Measurements from ENCODE around the gene IRS2.
A peak's percentile ranks its signal among the peaks of the same experiment; 100 is the strongest.
"Not testable (repeated sequence)": the region's sequence is repeated elsewhere in the genome, so short reads cannot be mapped to it uniquely, and the experiment has no call there.

Gene IRS2

GRCh38 chr13:109786457-109787134 is at the start of gene IRS2:
Gene IRS2, minus strand, starts transcription at chr13:109786583. Its CDS starts 530 bp downstream, at chr13:109786053.
- DNase-seq (ENCODE audit: low read depth, low spot score) = peak; percentile 80

- DNase-seq (ENCODE audit: low read depth, low spot score) = no peak
Measured at GRCh38 chr13:109834973-109835720, 48.8 kb upstream of the IRS2 start.

DNA sequence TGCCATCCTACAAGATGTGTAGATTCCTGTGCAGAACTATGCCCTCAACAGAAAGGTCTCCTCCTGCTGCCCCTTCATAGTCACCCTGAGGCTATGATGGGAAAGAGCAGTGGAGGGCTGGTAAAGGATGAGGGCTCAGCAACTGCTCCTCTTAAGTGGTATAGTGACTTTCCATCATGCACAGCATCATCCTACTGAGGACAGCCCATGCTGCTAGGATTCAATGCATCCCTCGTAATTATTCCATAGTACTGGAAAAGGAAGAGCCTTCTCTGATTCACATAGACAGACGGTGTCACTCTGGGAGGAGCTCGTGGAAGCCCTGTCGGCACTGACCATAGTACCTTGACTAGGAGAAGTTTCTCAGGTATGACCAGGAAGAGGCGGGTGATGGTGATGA is 47.6 kb upstream of the IRS2 start:
- DNase-seq (ENCODE audit: low read depth, low spot score) = no peak

DNA sequence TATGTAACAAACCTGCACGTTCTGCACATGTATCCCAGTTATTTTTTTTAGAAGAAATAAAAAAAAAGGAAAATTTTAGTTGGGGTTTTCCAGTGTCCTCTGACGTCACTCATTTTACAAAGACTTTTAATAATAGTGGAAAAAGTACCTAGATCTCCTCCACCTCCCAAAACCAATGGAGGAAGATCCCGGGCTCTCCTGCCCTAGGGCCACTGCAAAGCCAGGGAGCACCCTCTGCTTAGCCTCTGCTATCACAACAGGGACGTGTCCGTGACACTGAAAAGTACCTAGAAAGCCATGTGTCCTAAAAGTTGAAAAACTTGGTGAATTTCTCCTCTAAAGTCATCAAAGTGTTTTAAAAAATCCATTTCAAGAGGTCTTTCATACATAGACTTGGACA is 46.7 kb upstream of the IRS2 start:
- DNase-seq (ENCODE audit: low read depth, low spot score) = no peak

GRCh38 chr13:109828591-109829316 is 42.4 kb upstream of the IRS2 start:
- not testable (repeated sequence) for DNase-seq (ENCODE audit: low read depth, low spot score)

- DNase-seq (ENCODE audit: low read depth, low spot score) = not testable (repeated sequence)
Measured at GRCh38 chr13:109823201-109823600, 36.8 kb upstream of the IRS2 start.

DNA sequence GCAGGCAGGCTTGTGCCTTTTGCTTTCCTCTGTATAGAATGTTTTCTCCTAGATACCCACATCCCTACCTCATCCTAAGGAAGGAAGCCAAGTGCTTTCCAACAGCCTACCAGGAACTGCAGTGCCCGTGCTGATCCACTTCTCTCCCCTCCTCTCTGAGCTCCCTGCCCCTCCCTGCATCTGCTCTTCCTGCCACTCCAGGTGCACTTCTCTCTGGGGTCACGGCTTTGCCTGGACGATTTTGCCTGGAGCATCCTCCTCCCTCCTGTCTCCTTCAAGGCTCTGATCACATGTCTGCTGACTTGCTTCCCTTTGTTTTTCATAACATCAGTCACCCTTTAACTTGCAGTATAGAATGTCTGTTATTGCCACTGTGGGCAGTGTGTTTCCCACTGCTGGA is 34.7 kb upstream of the IRS2 start:
- no peak for DNase-seq (ENCODE audit: low read depth, low spot score)

DNA sequence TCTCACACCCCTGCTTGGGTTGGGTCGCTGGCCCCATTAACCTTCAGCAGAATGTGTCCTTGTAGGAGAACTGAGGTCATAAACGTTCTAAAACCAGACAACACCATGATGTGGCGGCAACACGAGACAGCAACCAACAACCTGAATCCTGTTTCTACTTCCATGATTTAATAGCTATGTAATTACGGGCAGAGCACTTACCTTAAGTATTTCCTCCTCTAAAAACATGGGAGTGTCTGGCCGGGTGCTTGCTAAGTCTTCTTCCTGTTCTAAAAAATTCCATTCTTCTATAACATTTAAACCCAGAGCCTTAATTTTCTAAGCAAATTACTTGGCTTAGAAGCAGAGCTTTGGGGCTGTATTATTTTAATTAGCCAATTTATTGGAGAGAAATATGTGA is 33.5 kb upstream of the IRS2 start:
- no peak for DNase-seq (ENCODE audit: low read depth, low spot score)

DNA sequence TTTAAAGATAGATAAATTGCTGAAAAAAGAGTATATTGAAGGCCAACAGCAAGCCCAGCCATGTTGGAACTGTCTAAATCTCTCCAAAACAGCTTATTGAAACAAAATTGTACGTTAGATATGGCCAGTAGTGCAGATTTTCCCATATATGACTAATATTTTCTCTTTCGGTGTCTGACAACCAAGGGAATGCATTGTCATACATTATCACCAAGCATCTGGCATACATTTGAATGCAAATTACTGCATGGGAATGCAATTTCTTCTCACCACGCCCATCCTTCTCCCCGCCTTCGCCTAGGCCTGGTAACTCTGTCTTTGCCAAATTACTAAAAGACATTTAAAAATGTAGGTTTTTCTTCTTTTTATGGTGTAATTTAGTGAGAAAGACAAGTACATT is 32.5 kb upstream of the IRS2 start:
- DNase-seq (ENCODE audit: low read depth, low spot score) = no peak

DNA sequence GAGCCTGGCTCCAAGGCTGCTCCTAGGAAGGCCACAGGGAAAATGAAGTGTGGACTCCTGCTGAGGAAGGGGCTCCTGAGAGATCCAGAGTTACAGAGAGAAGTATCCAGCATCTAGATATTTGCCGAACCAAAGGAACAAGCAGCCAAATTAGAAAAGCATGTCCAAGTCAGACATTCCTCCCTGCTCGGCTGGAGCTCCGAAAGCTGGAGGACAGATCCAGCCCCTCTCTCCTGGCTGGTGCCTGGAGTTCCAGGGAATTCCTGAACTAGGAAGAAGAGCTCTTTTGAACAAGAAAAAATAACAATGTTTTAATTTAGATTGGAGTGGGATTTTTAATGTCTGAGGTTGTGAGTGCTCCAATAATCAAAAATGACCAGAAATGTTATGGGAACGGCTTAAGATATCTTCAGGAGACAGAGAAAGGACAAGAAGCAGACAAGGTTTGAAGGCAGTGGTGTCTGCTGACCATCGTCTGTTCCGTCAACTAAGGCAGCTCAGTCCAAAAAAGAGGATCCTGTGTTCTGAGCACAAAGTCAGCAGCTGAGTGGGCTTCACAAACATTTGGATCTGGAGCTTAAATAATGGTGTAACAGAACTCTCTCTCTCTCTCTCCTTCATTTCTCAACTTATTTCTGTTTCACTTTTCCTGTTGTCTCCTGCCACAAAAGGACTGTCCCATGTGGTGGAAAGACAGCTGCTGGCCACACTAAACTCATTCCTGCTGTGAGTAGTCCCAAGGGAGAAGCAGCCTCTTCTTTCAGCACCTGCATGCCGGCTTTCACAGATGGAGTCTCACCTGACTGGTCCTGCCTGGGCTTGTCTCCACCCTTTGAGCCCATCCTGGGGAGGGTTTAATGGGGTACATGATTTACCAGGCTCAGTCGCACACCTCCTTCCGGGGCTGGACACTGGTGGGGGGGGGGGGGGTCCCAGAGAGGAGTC is 31.5 kb upstream of the IRS2 start:
- DNase-seq (ENCODE audit: low read depth, low spot score) = no peak

- no peak for DNase-seq (ENCODE audit: low read depth, low spot score)
Measured at GRCh38 chr13:109816808-109817203, 30.4 kb upstream of the IRS2 start.

- DNase-seq (ENCODE audit: low read depth, low spot score) = no peak
Measured at GRCh38 chr13:109816112-109816807, 29.9 kb upstream of the IRS2 start.

- DNase-seq (ENCODE audit: low read depth, low spot score) = no peak
Measured at GRCh38 chr13:109815651-109816050, 29.3 kb upstream of the IRS2 start.

GRCh38 chr13:109813663-109814062 is 27.3 kb upstream of the IRS2 start:
- DNase-seq (ENCODE audit: low read depth, low spot score) = no peak

GRCh38 chr13:109812382-109812781 is 26.0 kb upstream of the IRS2 start:
- no peak for DNase-seq (ENCODE audit: low read depth, low spot score)

DNA sequence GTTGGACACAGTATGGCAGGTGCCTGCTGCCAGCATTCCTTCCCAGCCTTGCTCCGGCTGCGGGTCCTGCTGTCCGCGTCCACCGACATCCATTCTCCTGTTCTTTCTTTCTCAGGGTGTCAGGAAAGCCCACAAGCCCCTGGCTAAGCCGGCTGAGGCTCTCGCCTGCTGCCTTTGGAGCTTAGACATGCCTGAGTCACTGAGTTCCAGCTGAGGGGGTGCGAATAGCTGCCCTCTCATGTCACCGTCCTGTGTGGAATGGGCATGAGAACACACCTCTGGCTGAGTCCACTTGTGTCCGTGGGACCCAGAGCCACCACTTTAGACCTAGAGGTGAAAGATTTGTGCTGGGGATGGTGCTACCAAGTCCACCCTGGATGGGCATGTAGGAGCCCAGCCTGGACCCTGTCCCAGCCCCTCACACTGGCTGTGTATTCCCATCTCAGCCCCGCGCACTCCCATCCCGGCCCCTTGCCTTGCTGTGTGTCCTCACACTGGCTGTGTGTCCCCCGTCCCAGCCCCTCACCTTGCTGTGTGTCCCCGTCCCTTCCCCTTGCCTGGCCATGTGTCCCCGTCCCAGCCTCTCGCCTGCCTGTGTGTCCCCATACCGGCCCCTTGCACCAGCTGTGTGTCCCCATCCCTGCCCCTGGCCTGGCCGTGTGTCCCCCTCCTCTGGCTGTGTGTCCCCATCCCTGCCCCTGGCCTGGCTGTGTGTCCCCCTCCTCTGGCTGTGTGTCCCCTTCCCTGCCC is 24.6 kb upstream of the IRS2 start:
- no peak for DNase-seq (ENCODE audit: low read depth, low spot score)

DNA sequence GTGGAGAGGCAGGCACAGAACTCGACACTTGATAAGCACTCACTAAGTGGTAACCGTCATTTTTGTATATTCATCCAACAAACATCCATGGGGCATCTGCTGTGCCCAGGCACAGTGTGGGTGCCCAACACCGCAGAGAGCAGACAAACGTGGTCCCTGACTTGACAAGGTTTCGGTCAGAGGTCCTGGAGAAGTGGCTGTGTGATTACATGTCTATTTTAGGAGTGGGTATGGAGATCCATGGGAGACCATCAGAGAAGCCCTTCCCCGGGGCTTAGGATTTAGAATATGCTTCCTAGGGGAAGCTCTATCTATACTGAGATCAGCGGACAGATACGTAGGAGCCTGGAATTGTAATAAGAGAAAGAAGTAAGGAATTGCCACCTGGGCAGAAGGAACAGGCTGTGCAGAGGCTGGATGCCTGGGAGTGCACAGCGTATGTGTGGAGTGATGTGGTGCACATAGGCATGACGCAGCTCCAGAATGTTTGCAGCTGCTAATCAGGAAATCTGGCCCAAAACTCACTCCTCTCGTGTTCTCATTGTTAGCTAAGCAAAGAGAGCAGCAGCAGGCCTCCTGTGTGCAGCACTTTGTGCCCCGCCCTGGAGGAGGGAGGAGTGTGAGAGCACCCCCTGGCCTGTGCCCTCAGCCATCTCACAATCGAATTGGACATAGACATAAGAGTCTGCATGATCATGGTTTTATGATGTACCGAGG is 23.0 kb upstream of the IRS2 start:
- DNase-seq (ENCODE audit: low read depth, low spot score) = no peak

GRCh38 chr13:109807345-109807744 is 21.0 kb upstream of the IRS2 start:
- no peak for DNase-seq (ENCODE audit: low read depth, low spot score)

GRCh38 chr13:109804654-109805053 is 18.3 kb upstream of the IRS2 start:
- DNase-seq (ENCODE audit: low read depth, low spot score) = no peak

DNA sequence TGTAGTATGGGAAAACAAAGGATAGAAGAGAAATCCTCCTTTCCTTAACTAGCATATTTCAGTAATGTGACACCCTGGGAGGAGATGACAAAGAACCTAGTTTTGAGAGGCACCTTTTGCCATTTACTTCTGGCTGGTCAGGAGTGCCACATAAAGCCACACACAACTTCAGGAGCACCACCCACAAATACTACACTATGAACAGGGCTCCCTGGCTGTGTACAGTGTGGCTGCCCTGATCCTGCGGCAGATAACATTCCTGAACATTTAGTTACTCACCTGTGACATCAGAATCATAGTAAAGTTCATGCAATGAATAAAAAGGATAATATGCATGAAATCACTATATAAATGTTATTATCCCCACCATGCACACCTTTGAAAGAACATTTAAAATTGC is 17.4 kb upstream of the IRS2 start:
- no peak for DNase-seq (ENCODE audit: low read depth, low spot score)

Measured in activated naive CD8-positive, alpha-beta T cell treated with anti-CD3 and anti-CD28 coated beads, Interleukin-2, amount 50 U/mL, for 16 hours (primary cell).